NAMALWA (cell line): ENCODE results near the gene TMC6.
"Not testable (repeated sequence)": the region's sequence is repeated elsewhere in the genome, so short reads cannot be mapped to it uniquely, and the experiment has no call there.

ENCODE experiments used
- DNase-seq: peaks from one replicate; pipeline ENCODE4 v3.0.0-alpha.2; 2015; ENCODE audit warnings: low spot score

TMC6 gene

DNA sequence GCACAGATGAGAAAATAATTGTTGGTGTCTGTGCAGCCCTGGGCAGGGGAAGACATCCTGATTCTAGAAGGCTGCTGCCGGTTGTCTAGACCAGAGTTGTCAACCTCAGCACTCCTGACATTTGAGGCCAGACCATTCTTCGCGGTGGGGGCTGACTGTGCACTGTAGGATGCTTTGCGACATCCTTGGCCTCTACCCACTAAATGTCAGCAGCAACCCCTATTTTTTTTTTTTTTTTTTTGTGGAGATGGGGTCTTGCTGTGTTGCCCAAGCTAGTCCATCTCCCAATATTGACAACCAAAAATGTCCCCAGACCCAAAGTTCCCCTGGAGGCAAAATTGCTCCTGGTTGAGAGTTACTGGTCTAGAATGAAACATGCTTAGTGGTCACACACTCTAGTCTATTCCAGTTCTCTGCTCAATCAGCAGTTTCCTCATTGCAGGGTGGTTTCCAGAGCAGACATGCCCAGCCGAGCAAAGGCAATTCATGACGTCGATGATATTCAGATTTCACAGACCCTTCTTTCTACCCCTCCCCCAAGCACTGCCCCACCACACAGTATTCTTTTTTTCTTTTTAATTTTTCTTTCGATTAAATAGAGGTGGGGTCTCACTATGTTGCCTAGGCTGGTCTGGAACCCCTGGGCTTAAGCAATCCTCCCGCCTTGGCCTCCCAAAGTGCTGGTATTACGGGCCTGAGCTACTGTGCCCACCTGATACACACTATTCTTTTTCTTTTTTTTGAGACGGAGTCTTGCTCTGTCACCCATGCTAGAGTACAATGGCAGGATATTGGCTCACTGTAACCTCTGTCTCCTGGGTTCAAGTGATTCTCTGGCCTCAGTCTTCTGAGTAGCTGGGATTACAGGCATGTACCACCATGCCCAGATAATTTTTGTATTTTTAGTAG lies 26.6 kb upstream of the TMC6 start:
- DNase-seq: peak; percentile 85

DNA sequence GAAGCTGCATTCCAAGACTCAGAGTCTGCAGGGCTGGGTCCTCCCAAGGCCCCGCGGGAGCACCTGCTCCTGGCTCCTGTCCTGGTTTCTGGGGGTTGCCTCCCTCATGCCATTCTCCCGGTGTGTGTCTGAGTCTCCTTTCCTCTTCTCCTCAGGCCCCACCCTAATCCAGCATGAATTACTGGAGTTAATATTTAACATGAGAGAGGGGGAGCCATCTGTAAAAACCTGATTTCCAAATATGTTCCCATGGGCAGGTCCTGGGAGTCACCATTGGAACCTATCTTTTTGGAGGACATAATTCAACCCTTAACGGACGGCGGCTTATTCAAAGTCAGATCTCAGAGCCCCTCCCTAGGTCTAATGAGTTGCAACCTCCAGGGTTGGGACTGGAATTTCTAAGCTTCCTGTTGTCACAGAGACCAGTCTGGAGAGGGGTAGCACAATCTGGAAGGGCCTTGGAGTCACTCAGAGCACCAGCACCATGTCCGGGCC lies 23.0 kb upstream of the TMC6 start:
- no peak for DNase-seq

DNA sequence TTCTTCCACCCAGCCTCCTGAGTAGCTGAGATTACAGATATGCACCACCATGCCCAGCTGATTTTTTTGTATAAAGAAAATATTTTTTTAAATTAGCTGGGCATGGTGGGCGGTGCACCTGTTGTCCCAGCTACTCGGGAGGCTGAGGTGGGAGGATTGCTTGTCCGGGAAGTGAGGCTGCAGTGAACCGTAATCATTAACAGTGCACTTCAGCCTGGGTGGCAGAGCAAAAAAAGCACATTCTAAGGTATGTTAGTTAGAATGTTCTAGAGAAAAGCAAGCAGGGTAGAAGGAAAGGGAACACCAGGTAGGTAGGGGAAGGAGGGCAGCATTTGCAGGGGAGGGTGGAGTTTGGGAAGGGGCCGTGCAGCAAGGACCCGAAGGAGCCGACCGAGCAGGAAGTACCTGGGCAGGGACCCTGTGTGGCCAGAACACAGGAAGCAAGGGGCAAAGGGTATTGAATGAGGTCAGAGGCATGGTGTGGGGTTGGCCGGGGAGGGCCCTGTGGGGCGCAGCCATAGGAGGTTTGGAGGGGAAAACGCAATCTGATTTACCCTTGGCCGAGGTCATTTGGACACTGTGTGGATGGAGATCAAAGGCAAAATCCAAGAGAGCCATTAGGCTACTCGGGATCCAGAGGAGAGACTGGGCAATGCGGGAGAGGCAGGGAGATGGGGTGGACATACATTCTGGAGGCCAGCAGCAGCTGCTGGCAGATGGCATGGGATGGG lies 19.9 kb upstream of the TMC6 start:
- DNase-seq: no peak

DNA sequence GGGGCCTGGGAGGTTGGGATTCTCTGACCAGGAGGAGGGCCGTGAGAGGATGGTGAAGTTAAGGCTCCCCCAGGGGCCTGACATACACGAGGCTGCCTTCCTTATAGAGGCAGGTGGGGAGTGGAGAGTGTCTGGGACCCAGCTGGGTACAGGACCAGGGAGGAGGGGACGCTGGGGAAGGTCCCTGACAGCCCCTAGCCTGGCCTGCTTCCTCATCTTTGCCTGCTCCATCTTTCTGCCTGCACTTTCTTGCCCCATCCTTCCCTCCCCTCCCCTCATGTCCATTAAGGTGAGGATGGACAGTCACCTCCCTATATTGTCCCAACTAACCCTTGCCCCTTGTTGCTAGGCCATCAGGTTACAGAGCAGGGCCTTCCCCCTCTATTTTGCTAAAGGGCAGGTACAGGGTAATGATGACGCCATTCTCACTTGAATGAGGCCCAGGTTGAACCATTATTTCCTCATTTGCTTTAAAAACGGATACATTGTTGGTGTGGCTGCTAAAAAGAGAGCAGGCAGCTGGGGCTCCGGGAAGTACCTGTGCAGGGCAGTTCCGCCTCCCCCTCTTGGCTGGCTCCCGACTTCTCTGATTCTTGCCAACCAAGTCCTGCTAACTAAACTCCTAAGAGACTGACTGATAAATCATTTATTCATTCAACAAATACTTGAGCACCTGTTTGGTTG lies 18.9 kb upstream of the TMC6 start:
- DNase-seq: no peak

DNA sequence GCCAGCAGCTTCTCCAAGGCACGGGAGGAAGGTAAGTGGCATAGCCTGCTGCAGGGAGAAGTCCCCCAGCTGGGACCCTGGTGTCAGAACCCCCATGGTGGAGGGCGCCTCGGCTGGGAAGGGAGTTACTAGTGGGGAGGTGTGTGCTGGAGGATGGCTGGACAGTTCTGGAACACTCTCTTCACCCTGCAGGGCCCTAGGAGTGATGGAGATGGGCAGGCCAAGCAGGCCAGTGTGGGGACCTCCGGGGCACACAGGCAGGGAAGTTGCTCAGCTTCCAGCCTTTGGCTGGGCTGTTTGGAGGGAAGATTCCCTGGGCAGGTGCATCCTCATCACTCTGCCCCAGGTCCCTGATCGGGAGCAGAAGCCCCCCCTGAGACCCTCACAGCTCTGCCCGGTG lies 18.3 kb upstream of the TMC6 start:
- DNase-seq: no peak

DNA sequence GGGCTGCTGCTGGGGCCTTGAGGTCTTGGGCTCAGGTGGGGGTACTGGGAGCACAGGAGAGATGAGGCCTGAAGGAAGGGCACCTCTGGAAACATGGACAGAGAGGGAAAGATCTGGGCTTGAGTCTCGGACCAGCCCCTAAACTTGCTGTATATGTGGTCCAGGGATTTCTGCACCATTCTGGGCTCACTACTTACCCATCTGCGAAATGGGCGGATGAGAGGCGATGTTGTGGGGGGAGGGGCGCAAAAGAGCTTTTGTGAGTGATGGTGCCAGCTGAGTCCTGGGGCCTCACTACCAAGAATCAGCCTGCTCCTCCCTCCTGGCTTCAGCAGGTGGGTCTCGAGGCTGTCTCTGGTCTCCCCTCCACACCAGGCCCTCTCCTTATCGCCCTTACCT lies 17.9 kb upstream of the TMC6 start:
- no peak for DNase-seq

DNA sequence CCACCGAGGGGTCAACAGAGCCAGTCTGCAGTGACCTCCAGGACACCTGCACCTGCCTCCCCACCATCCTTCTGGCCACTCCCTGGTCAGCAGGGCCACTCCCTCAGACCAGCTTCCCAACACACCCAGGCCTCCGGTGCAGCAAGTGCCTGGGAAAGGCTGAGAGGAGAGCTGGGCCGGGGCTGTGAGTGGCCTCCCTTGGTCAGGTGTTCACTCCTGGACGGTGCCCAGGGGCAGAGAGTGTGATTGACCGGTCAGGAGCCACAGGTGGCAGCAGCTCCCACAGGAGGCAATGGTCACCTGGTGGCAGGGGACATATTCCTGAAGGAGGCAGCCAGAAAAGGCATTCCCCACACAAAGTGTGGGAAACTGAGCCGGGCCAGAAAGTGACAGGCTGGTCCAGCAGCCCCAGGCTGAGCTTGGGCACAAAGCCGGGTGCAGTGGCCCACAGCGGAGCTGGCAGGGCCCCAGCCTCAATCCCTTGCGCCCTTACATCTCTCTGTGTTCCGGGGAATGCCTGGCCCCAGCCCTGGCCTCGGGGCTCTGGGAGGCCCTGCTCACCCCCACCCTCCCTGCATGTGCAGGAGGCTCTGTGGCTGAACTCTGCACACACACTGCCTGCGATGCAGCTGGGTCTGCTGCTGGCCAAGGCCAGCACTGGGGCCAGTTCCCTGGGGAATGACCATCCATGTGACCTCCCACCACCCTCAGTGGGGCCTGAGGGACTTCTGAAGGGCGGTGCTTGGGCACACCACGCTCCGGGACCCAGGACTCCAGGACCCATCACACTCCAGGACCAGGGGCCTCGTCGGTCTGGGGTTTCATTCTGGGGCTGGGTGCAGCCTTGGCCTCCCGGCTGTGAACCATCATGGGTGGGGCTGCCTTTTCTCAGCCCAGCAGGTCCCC lies 16.4 kb upstream of the TMC6 start:
- DNase-seq: no peak

DNA sequence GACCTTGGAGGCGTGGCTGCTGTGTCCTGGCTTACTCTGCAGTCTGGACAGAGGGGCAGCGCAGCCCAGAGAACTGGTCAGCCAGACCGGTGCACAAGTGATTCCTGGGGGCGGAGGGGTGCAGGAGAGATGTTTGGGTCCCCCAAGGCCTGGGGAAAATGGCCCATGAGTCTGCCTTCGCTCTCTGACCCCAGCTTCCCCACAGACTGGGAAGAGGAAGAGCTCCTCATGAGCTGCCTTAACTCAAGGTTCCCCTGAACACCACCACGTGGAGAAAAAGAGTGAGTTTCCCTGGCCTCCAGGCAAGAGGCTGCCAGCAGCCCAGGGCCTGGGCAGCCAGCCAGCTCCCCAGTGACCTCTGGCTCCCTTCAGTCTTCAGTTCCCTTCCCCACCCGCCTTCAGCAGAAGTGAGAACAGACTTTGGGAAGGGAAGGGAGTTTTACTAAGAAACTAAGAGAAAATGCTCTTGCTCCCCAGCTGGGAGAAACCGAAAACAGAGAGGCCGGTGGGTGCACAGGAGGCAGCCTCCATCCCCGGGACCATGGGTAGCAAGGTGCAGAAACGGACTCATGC lies 15.7 kb upstream of the TMC6 start:
- no peak for DNase-seq

DNA sequence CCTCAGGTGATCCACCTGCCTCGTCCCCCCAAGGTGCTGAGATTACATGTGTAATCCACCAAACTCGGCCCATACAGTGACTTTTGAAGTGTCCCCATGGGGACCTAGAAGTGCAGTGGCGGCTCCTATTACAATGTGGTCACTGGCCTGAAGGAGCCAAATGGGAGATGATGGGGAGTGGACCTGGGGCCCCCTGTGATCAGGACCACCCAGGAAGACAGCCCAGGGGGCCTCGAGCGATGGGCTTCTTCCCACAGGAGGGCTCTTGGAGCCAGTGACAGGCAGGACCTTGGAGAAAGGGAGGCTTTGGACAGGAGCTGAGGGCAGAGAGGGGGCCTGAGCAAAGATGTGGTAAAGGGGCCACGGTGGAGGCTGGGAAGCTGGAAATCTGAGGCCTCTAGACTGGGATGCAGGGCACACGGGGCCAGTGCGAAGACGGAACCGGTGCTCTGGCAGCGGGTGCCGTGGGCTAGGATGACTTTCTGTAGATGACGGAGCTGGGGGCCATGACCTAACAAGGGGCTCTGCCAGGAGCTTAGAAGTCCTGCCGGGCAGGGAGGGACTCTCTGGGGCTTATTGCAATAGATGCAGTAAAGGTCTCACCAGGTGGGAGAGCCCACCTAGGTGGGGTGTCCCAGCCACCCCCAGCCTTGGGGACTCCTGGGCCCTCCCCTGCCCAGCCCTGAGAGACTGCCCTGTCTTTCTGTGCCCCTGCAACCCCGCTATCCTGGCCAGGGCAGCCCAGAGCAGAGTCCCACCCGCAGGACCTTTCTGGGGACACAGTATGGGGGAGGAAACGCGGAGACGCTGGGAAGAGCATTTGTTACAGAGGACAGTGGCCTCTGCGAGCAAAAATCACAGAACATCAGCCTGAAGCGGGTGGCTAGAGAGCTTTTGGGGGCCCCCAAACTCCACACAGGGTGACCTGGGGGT lies 14.9 kb upstream of the TMC6 start:
- DNase-seq: no peak

DNA sequence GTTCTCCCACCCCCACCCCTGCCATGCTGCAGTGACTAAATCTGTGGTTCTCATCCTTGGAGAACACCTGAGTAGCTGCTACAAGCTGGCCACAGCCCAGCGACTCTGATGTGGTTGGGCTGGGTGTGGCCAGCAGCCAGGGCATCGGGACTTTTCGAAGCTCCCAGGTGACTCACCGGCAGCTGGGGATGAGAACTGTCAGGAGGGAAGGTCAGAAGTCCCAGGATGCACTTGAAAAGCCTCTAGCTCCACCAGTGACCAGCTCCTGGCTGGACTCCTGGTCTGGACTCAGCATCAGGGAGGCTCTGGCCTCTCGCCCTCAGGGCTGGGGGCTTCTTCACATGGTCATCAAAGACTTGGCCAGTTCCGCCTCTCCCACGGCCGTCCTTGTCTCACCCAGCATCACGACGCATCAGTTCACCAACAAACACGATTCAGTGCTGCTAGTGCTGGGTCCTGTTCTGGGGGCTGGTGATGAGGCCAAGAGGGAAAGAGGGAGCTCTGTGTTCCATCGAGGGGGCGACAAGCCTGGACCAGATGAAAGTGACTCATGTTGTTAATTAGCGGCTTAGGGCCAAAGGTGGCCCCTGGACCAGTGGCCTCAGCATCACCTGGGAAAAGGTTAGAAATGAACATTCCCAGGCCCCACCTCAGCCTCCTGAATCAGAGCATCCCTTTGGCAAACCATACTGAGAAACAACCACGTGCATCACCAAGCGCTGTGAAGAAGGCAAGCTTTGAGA lies 13.7 kb upstream of the TMC6 start:
- DNase-seq: no peak

DNA sequence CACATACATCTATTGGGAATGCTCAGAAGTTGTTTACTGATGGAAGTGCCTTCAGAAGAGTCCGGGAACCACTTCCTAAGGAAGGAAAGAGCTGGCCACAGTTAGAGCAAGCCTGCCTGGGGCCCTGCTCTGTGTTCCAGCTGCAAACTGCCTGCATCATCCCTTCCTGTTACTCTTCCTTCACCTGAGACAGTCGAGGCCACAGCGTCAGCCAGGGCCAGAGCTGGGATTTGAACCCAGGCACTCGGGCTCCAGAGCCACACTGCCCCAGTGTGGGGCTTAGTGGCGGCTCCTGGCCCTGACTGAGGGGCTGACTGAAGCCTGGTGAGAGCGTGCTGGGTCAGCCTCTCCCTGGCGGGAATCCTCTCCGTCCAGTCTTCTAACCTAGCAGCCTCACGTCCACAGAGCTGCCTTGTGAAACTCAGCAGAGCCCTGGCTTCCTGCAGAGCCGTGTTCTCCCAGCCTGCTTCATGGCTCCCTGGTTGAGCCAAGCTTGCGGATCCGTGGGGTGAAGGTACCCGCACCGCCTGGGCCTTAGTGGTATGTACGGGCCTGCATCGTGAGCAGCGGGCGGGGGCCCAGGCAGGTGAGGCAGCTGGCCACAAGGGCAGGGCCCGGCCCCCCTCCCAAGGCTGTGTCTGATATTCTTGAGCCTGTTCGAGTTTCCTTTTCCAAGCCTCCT lies 13.0 kb upstream of the TMC6 start:
- DNase-seq: no peak

DNA sequence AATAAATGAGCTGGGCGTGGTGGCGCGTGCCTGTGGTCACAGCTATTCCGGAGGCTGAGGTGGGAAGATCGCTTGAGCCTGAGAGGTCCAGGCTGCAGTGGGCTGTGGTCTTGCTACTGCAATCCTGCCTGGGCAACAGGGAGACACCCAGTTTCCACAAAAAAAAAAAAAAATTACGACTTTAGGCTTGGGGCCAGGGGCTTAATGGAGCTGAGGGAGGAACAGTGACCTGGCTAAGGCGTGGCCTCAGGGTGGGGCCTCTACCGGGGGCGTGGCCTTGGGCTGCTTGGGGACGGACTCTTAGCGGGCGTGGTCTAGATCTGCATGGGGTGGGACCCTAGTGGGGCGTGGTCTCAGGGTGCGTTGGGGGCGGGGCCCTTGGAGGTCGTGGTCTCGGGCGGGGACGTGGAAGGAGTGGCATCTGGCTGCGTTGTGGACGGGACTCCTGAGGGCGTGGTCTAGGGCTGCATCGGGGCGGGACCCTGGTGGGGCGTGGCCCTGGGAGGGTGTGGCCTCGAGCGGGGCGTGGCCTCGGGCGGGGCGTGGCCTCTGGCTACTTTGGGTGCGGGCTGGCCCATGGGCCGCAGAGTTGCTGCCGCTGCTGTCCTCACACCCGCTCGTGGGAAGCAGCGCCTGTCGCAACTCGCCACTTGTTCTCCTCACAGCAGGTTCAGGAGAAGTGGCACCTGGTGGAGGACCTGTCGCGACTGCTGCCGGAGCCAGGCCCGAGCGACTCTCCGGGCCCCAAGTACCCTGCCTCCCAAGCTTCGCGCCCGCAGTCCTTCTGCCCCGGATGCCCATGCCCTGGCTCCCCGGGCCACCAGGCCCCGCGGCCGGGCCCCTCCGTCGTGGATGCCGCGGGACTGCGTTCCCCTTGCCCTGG lies 11.9 kb upstream of the TMC6 start:
- DNase-seq: peak; percentile 99

DNA sequence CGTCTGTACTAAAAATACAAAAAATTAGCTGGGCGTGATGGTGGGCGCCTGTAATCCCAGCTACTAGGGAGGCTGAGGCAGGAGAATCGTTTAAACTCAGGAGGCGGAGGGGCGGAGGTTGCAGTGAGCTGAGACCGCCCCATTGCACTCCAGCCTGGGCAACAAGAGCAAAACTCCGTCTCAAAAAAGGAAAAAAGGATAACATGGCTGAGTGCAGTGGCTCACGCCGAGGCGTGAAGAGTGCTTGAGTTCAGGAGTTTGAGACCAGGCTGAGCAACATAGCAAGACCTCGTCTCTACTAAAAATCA lies 11.3 kb upstream of the TMC6 start:
- DNase-seq: not testable (repeated sequence)

DNA sequence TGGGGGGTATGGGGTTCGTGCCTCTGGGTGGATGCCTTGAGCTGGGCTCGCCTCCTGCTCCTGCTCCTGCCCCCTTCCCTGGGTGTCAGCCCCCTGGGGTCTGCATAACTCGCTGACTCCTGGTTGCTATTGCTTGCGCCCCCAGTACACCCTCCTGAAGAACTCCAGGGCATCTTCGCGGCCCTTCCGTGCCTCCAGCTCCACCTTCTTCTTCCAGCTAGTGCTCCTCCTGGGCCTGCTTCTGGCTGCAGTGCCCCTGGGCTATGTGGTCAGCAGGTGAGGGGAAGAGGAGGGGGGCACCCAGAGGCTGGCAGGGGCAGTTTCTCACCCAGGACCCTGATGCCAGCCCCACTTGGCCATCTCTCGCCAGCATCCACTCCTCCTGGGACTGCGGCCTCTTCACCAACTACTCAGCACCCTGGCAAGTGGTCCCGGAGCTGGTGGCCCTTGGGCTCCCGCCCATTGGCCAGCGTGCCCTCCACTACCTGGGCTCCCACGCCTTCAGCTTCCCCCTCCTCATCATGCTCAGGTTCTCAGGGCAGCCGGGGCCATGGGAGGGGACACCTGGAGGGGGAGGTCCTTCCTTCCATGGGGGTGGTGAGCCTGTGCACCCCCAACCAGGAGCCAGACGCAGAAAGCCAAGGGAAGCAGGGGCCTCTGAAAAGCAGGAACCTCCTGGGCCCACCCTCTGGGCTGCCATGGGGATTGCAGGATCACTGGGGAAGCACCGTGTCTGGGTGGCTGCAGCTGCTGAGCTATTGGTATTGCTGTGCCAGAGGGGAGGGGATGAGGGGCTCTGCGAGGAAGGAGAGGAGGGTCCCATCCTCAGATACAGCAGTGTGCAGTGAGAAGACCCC lies 9.9 kb upstream of the TMC6 start:
- DNase-seq: no peak

DNA sequence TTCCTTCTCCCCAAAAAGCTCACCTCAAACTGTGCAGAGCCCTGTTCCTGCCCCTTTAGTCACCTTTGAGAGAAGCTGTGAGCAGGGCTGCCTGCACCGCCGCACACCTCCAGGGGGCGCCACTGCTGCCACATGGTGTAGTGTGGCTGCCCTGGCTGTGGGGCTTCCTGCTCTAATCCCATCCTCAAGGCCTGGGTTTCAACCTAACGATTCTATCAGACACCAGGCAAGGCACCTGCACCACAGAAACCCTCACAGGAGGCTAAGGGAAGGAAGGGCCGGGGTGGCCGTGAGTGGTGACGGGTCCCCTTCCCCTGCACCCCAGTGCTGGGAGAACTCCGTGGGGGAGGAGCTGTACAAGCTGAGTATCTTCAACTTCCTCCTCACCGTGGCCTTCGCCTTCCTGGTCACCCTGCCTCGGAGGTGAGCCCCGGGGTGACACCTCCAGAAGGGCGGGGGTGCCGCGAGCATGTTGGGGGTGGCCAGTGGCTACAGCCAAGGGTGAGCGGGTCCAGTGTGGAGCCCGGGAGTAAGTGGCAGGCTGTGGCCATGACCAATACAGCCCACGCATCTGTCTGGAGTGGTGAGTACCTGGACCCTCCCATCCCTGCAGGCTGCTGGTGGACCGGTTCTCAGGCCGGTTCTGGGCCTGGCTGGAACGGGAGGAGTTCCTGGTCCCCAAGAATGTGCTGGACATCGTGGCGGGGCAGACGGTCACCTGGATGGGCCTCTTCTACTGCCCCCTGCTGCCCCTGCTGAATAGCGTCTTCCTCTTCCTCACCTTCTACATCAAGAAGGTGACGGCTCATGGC lies 9.0 kb upstream of the TMC6 start:
- peak; percentile 49 for DNase-seq

DNA sequence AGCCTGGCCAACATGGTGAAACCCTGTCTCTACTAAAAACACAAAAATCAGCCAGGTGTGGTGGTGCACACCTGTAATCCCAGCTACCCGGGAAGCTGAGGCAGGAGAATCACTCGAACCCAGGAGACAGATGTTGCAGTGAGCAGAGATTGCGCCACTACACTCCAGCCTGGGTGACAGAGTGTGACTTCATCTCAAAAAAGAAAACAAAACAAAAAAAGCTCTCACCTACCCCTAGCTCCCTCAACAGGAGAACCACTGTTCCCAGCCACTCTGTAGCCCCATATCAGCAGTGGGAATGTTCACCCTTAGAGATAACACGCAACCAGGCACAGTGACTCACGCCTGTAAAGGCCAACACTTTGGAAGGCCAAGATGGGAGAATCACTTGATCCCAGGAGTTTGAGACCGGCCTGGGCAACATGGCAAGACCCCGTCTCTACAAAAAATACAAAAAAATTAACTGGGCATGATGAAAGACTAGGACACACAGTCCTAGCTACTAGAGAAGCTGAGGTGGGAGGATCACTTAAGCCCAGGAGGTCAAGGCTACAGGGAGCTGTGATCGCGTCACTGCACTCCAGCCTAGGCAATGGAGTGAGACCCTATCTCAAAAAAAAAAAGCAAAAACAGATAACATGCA lies 7.4 kb upstream of the TMC6 start:
- DNase-seq: no peak
